Epidermal melanocyte (primary cell): Measurements from ENCODE around the gene ECEL1.
"Not testable (repeated sequence)": the region's sequence is repeated elsewhere in the genome, so short reads cannot be mapped to it uniquely, and the experiment has no call there.

Source experiments
- DNase-seq: peaks from one replicate; pipeline ENCODE4 v3.0.0; 2011; ENCODE audit warnings: low spot score; ENCODE audit not compliant: insufficient read length

ECEL1 gene

GRCh38 chr2:232443047-232443446 lies 44.6 kb downstream of the ECEL1 start:
- not testable (repeated sequence) for DNase-seq

- DNase-seq = not testable (repeated sequence)
These were observed 45.2 kb downstream of the ECEL1 start for GRCh38 chr2:232442431-232442830.

GRCh38 chr2:232441922-232442321 lies 45.7 kb downstream of the ECEL1 start:
- not testable (repeated sequence) for DNase-seq

GRCh38 chr2:232441147-232441651 lies 46.4 kb downstream of the ECEL1 start:
- DNase-seq = no peak

- DNase-seq = peak; percentile 76
These were observed 47.2 kb downstream of the ECEL1 start for GRCh38 chr2:232440220-232441018.

- no peak for DNase-seq
These were observed 47.9 kb downstream of the ECEL1 start for GRCh38 chr2:232439758-232440135.

- DNase-seq = no peak
These were observed 48.5 kb downstream of the ECEL1 start for GRCh38 chr2:232438951-232439757.

GRCh38 chr2:232438091-232438490 lies 49.5 kb downstream of the ECEL1 start:
- DNase-seq = no peak

- DNase-seq = no peak
These were observed 50.5 kb downstream of the ECEL1 start for GRCh38 chr2:232437195-232437571.

- no peak for DNase-seq
These were observed 51.0 kb downstream of the ECEL1 start for GRCh38 chr2:232436381-232437194.

- DNase-seq = no peak
These were observed 51.8 kb downstream of the ECEL1 start for GRCh38 chr2:232435805-232436204.

GRCh38 chr2:232435375-232435648 lies 52.3 kb downstream of the ECEL1 start:
- DNase-seq = no peak

- DNase-seq = no peak
These were observed 52.9 kb downstream of the ECEL1 start for GRCh38 chr2:232434563-232435374.

GRCh38 chr2:232434091-232434490 lies 53.5 kb downstream of the ECEL1 start:
- no peak for DNase-seq

- not testable (repeated sequence) for DNase-seq
These were observed 54.0 kb downstream of the ECEL1 start for GRCh38 chr2:232433622-232434021.

- DNase-seq = no peak
These were observed 54.9 kb downstream of the ECEL1 start for GRCh38 chr2:232432598-232433184.

- DNase-seq = no peak
These were observed 55.7 kb downstream of the ECEL1 start for GRCh38 chr2:232431705-232432590.
